Peyer's patch (tissue), 4 donors: Measurements from ENCODE around the gene PROK1. TPM values are rescaled to one million over a fixed set of nuclear protein-coding genes. Genes with fewer than 3 reads are reported as not detected.

Experiments
- DNase-seq, 3 donors: peaks; one replicate each; pipeline ENCODE4 v3.0.0-alpha.2; 2017 to 2019
- H3K27ac ChIP-seq, 4 donors: fragments of 200-600 bp; sonication (generic); one replicate each; pipeline ENCODE4 v1.5.1; 2016 to 2019
- H3K27me3 ChIP-seq, 2 donors: fragments of 200-600 bp; sonication (generic); one replicate each; pipeline ENCODE4 v1.5.1; 2019
- H3K36me3 ChIP-seq, 3 donors: fragments of 200-600 bp; sonication (generic); one replicate each; pipeline ENCODE4 v1.5.1; 2016 to 2019
- H3K4me1 ChIP-seq, 4 donors: fragments of 200-600 bp; sonication (generic); one replicate each; pipeline ENCODE4 v1.5.1; 2016 to 2019
- H3K4me3 ChIP-seq, 4 donors: fragments of 200-600 bp; sonication (generic); 1 replicate in 3 of 4; 2 replicates in 1 of 4; pipeline ENCODE4 v1.5.1; 2016 to 2019; ENCODE audit warnings: mild to moderate bottlenecking in 1 of 4
- H3K9me3 ChIP-seq, 4 donors: fragments of 200-600 bp; sonication (generic); one replicate each; pipeline ENCODE4 v1.5.1; 2016 to 2019; ENCODE audit warnings: mild to moderate bottlenecking in 1 of 4
- POLR2A ChIP-seq, 2 donors: fragments of 450-650 bp; IDR thresholded peaks; one replicate each; pipeline ENCODE4 v1.5.1; 2017; ENCODE audit warnings: antibody characterized with exemption in 2 of 2, mild to moderate bottlenecking in 2 of 2, moderate library complexity in 2 of 2
- total RNA-seq, 4 donors: library from RNA; depleted of rRNA; stranded (reverse); fragments of >200 nt; gene quantifications; one replicate each; pipeline ENCODE4 v1.1.0, GENCODE V29; 2016
- TF ChIP-seq, protein P1 (sequence below), 6 experiments: fragments of 450-650 bp in 4 of 6; fragments of 200-600 bp in 2 of 6; sonication (generic) in 1 of 6; IDR thresholded peaks; one replicate each; pipeline ENCODE4 v1.5.1; 2017 to 2019; ENCODE audit warnings: antibody characterized with exemption in 6 of 6, mild to moderate bottlenecking in 3 of 6, moderate library complexity in 1 of 6

PROK1 gene
- total RNA-seq, 4 donors from 2014 or later, result not detected

DNA sequence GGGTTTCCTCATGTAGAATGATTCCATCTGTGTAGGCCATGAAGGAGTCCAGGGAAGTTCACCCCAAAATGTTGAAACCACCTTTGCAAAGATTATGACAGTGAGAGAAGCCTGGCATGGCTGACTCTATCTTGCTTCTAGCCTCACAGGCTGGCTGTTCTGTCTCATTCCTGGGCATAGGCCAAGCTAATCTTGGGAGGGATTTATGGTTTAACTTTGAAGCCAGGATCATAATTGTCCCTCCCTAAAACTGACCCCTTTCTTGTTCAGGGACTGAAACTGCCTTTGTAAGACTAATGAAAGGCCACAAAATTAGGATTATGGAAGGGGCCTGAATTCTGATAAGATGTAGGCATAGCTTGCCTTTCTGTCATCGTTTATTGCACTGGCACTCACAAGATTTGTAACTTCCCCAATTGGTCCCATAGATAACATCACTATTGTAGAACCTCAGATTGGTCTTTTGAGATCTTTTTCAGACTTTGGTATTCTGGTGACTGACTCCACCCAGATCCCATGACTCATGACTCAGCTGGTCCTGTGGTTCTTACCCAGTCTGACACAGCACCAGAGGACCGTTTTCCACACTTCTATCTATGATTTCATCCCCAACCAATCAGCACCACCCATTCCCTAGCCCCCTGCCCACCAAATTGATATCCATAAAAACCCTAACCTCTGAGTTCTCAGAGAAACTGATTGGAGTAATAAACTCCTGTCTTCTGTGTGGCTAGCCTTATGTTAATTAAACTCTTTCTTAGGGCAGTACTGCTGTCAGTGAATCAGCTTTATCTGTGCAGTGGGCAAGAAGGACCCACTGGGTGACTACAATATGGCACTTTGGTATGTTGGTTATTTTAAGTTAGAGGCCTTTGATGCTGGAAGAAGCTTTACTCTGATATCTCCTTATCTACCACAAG is 29.8 kb upstream of the PROK1 start:
- H3K27ac ChIP-seq, result no peak overlapping the region
- no peak for TF ChIP-seq POLR2A (IDR thresholded peaks at IDR 0.05)
- TF ChIP-seq, protein P1, sequence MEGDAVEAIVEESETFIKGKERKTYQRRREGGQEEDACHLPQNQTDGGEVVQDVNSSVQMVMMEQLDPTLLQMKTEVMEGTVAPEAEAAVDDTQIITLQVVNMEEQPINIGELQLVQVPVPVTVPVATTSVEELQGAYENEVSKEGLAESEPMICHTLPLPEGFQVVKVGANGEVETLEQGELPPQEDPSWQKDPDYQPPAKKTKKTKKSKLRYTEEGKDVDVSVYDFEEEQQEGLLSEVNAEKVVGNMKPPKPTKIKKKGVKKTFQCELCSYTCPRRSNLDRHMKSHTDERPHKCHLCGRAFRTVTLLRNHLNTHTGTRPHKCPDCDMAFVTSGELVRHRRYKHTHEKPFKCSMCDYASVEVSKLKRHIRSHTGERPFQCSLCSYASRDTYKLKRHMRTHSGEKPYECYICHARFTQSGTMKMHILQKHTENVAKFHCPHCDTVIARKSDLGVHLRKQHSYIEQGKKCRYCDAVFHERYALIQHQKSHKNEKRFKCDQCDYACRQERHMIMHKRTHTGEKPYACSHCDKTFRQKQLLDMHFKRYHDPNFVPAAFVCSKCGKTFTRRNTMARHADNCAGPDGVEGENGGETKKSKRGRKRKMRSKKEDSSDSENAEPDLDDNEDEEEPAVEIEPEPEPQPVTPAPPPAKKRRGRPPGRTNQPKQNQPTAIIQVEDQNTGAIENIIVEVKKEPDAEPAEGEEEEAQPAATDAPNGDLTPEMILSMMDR (IDR thresholded peaks at IDR 0.05), result no peak
- DNase-seq, result peak in 1 of 3 donors; percentile 52
- H3K36me3 ChIP-seq, result no peaks in the 10 kb centered on the region
- H3K27me3 ChIP-seq, result no peaks in the 10 kb centered on the region
- H3K9me3 ChIP-seq, result no peaks in the 10 kb centered on the region
- no peaks in the 10 kb centered on the region for H3K4me1 ChIP-seq
- H3K4me3 ChIP-seq, result no peak overlapping the region

DNA sequence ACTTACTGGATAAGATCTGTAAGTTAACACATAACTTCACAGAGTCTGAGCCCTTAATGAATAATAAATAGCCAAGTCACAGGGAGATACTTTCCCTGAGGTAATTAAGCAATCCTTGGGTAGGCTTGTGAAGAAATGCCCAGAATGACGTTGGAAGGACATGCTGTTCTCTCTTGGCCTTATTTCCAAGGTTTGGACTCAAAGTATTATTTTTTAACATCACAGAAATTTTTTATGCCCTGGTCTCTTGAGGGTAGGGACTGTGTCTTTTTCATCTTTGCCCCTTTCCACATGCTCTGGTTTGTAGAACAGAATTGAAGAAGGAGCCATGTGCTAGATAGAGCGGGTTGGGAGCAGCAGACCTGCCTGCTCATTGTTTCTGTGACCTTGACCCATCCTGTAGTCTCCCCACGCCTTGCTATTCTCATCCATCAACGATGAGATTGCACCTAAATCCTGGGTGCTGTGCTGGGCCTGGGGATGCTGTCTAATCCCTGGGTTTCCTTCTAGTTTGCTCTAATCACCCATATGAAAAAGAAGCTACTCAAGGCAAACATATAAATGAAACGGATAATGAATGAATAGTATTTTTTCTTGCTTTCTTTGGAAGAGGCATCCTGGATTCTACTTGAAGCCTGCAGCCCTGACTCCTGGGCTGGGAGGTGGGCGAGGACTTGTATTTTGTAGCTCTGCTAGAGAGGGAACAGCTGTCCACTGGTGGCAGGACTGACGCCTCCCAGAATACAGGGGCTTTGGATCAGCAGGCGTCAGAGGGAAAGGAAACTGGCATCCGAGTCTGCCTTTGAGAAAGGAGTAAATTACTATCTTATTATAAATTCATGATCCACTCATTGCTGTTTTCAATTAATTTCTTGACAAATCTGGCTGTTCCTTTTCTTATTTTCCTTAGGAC is 26.0 kb upstream of the PROK1 start:
- no peak overlapping the region for H3K4me3 ChIP-seq
- H3K4me1 ChIP-seq, result no peaks in the 10 kb centered on the region
- no peaks in the 10 kb centered on the region for H3K27me3 ChIP-seq
- H3K36me3 ChIP-seq, result no peaks in the 10 kb centered on the region
- H3K27ac ChIP-seq, result no peak overlapping the region
- DNase-seq, result no peak
- TF ChIP-seq POLR2A (IDR thresholded peaks at IDR 0.05), result no peak
- TF ChIP-seq, protein P1 (IDR thresholded peaks at IDR 0.05), result no peak
- H3K9me3 ChIP-seq, result no peaks in the 10 kb centered on the region

DNA sequence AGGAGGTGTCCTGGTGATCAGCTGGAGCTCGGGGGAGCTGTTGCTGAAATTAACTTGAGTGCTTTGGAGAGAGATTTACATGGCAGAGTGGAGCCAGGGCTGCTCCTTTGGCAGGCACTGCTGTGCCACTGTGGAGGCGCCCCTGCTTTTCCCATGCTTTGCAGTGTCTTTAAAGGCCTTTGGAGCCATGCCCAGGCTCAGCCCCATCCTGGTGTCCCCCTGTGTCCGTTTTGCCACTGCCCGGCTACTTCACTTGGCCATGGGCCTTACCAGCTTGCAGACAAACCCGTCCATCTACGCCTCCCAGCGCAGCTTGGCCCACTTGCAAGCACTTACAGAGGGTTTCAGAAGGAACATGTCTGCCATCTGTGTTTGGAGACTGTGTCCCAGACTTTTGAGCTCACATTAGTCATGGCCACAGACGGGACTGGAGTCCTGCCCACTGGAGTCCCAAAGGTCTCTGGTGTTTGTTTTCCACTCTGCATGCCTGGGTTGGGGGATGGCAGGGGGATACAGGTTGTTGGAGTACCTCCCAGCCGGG is 25.3 kb upstream of the PROK1 start:
- Histone ChIP-seq H3K27ac (no peak overlapping the region), H3K4me1 (no peaks in the 10 kb centered on the region), H3K4me3 (no peak overlapping the region), H3K36me3 (no peaks in the 10 kb centered on the region), H3K9me3 (no peaks in the 10 kb centered on the region), H3K27me3 (no peaks in the 10 kb centered on the region)
- TF ChIP-seq, protein P1 (IDR thresholded peaks at IDR 0.05), result no peak
- TF ChIP-seq POLR2A (IDR thresholded peaks at IDR 0.05), result no peak
- no peak for DNase-seq

DNA sequence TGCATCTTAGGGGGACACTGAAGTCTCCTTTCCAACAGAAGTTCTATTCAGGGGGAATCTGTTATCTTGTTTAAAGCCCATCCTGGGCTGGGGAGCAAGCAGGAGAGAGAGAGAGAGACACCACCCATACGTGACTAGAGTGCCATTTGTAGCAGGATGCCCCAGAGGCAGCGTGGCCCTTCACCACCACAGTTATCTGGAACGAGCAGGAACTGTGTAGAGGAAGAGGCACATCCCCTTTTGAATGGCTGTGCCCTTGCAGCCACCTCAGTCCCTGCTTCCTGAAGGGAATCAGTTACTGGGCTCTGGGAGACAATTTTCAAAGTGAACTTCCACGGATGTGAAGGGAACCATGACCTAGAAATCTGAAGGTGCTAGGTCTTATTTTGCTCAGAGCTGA is 24.1 kb upstream of the PROK1 start:
- Histone ChIP-seq H3K27ac (no peak overlapping the region), H3K36me3 (no peaks in the 10 kb centered on the region), H3K9me3 (no peaks in the 10 kb centered on the region), H3K4me1 (no peaks in the 10 kb centered on the region), H3K4me3 (no peak overlapping the region), H3K27me3 (no peaks in the 10 kb centered on the region)
- TF ChIP-seq POLR2A (IDR thresholded peaks at IDR 0.05), result no peak
- TF ChIP-seq, protein P1 (IDR thresholded peaks at IDR 0.05), result no peak
- no peak for DNase-seq

DNA sequence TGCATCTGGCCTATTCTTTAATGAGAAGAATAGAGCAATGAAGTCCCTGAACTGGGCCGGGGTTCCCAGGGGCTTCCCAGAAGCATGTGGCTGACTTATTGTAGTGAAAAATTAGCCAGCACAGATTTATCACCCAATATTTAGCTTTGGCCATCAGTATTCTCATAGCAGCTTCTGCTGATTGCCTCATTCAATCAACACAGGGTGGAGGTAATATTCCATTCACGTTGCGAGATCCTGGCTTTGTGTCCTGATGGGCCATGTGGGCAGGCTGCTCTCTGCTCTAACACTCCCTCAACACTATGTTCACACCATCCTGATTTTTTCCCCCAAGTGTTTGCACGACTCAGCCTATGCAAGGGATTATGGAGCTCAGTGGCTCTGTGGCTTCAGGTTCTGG is 22.0 kb upstream of the PROK1 start:
- Histone ChIP-seq H3K27ac (no peak overlapping the region), H3K4me1 (no peaks in the 10 kb centered on the region), H3K4me3 (no peak overlapping the region), H3K9me3 (no peaks in the 10 kb centered on the region), H3K36me3 (no peaks in the 10 kb centered on the region), H3K27me3 (no peaks in the 10 kb centered on the region)
- TF ChIP-seq, protein P1 (IDR thresholded peaks at IDR 0.05), result no peak
- no peak for TF ChIP-seq POLR2A (IDR thresholded peaks at IDR 0.05)
- DNase-seq, result no peak
